Measurements from ENCODE around the gene TSGA10.

DNA sequence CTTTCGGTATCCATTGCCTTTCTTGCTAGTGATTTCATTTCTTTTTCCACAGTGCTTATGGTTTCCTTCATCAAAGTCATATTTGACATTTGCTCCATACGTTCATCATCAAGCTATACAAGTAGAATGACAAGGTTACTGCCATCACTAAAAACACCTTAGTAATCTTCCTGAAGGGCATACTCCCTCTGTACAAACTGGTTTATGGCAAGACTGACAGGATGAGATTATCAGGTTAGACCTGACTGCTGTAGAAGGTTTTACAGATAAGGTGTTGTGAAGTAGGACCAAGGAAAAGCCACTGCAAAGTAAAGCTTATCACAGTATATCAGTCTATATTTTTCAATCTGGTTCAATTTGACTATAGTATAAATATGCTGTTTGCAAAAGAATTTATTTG is 50.7 kb downstream of the TSGA10 start:
- TF ChIP-seq POLR2A (IDR thresholded peaks at IDR 0.05; ENCODE audit: low read depth, low read length) = no peak
- TF ChIP-seq, protein P1, sequence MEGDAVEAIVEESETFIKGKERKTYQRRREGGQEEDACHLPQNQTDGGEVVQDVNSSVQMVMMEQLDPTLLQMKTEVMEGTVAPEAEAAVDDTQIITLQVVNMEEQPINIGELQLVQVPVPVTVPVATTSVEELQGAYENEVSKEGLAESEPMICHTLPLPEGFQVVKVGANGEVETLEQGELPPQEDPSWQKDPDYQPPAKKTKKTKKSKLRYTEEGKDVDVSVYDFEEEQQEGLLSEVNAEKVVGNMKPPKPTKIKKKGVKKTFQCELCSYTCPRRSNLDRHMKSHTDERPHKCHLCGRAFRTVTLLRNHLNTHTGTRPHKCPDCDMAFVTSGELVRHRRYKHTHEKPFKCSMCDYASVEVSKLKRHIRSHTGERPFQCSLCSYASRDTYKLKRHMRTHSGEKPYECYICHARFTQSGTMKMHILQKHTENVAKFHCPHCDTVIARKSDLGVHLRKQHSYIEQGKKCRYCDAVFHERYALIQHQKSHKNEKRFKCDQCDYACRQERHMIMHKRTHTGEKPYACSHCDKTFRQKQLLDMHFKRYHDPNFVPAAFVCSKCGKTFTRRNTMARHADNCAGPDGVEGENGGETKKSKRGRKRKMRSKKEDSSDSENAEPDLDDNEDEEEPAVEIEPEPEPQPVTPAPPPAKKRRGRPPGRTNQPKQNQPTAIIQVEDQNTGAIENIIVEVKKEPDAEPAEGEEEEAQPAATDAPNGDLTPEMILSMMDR (IDR thresholded peaks at IDR 0.05; ENCODE audit: extremely low read depth in 1 of 2, insufficient read depth in 1 of 2, low read depth in 1 of 2, low read length in 2 of 2) = no peak

All from endothelial cell of umbilical vein (primary cell).